SH-SY5Y (cell line): Measurements from ENCODE around the gene ACOX3.

Experiments used
- GATA2 ChIP-seq: IDR thresholded peaks from 2 replicates; pipeline ENCODE4 v1.6.1; 2011; ENCODE audit warnings: mild to moderate bottlenecking, low read depth, low read length
- GATA3 ChIP-seq: IDR thresholded peaks from 2 replicates; pipeline ENCODE4 v1.6.1; 2011; ENCODE audit warnings: low read depth, mild to moderate bottlenecking, low read length, moderate library complexity

- no peak for TF ChIP-seq GATA2
- no peak for TF ChIP-seq GATA3
These were observed 31.1 kb downstream of the ACOX3 start for GRCh38 chr4:8409264-8410065.
